Fibroblast of villous mesenchyme (primary cell): ENCODE data around the gene PAX7. TPM values are rescaled to one million over a fixed set of nuclear protein-coding genes. Genes with fewer than 3 reads are reported as not detected.

ENCODE experiments used
- DNase-seq: peaks from one replicate; pipeline ENCODE4 v3.0.0-alpha.2; 2010; ENCODE audit warnings: low read depth
- H3K4me3 ChIP-seq: 2 replicates; pipeline ENCODE4 v1.5.1; 2011; ENCODE audit warnings: low read depth, mild to moderate bottlenecking, low read length
- total RNA-seq: library from RNA; depleted of rRNA; stranded (reverse); fragments of >200 nt; gene quantifications from 2 replicates; pipeline ENCODE4 v1.2.3, GENCODE V29; 2012
- TF ChIP-seq, protein P1 (sequence below): IDR thresholded peaks from 2 replicates; pipeline ENCODE4 v1.5.1; 2012; ENCODE audit warnings: low read depth, mild to moderate bottlenecking, low read length; ENCODE audit not compliant: insufficient read depth

The PAX7 gene
- total RNA-seq, 1 donor = not detected

DNA sequence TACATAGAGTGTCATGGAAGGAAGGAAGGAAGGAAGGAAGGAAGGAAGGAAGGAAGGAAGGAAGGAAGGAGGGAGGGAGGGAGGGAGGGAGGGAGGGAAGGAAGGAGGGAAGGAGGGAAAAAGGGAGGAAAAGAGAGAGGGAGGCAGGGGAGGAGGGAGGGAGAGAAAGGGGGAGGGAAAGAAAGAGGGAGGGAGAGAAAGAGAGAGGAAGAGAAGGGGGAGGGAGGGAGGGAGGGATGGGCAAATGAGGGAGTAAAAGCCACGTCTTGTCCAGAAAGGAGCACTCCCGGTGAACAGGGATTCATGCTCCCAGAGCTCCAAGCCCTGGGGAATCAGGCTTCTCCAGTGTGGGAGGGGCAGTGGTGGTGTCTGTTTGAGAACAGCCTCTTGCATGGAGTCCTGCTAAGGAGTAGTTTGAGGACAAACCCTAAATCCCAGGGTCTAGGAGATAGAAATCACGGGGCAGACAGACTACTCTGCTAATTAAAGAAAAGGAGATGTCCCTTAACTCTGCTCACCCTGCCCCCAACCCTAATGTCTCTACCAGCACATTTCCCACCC is 157.3 kb downstream of the PAX7 start:
- H3K4me3 ChIP-seq = no peak overlapping the region
- TF ChIP-seq, protein P1, sequence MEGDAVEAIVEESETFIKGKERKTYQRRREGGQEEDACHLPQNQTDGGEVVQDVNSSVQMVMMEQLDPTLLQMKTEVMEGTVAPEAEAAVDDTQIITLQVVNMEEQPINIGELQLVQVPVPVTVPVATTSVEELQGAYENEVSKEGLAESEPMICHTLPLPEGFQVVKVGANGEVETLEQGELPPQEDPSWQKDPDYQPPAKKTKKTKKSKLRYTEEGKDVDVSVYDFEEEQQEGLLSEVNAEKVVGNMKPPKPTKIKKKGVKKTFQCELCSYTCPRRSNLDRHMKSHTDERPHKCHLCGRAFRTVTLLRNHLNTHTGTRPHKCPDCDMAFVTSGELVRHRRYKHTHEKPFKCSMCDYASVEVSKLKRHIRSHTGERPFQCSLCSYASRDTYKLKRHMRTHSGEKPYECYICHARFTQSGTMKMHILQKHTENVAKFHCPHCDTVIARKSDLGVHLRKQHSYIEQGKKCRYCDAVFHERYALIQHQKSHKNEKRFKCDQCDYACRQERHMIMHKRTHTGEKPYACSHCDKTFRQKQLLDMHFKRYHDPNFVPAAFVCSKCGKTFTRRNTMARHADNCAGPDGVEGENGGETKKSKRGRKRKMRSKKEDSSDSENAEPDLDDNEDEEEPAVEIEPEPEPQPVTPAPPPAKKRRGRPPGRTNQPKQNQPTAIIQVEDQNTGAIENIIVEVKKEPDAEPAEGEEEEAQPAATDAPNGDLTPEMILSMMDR = no peak
- DNase-seq = no peak

DNA sequence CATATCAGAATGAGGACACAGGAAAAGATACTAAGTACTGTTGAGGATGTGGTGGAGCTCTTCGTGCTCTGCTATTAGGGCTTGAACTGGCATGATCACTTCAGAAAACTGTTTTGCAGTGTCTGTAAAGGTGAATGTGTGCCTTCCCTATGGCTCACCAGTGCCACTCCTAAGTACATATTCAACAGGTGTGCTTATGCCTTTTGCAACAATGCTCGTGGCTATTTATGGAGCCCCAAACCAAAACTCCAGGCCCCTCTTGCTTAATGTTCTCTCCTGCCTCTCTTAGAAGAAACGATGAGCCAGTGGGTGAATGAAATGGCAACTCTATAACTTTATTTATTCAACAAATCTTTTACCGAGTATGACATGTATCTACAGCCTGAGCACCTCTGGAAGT is 158.6 kb downstream of the PAX7 start:
- no peak for DNase-seq
- no peak overlapping the region for H3K4me3 ChIP-seq
- TF ChIP-seq, protein P1 = no peak

- TF ChIP-seq, protein P1 = no peak
- no peak overlapping the region for H3K4me3 ChIP-seq
- DNase-seq = no peak
Measured at GRCh38 chr1:18792747-18793146, 162.1 kb downstream of the PAX7 start.

GRCh38 chr1:18793164-18793563 is 162.5 kb downstream of the PAX7 start:
- TF ChIP-seq, protein P1 = no peak
- DNase-seq = no peak

DNA sequence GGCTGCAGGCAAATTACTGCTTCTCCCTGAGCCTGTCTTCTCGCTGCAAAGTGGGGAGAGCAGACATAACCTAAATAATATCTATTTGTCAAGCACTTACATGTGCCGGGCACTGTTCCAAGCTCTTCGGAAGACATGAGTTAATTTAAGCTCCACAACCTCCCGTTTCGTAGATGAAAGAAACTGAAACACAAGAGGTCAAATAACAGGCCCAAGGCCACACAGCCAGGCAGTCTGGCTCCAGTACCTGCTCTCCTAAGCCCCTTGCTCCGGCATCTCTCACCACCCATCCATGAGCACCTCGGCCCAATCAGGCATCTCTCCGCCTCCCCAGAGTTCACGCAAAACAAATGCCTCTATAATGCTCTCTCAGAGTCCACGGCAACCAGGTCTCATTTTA is 163.4 kb downstream of the PAX7 start:
- peak; percentile 4 for DNase-seq
- no peak overlapping the region for H3K4me3 ChIP-seq
- TF ChIP-seq, protein P1 = no peak

More at GRCh38 chr1:18793164-18793563, 162.5 kb downstream of the PAX7 start:
- no peak overlapping the region for H3K4me3 ChIP-seq

DNA sequence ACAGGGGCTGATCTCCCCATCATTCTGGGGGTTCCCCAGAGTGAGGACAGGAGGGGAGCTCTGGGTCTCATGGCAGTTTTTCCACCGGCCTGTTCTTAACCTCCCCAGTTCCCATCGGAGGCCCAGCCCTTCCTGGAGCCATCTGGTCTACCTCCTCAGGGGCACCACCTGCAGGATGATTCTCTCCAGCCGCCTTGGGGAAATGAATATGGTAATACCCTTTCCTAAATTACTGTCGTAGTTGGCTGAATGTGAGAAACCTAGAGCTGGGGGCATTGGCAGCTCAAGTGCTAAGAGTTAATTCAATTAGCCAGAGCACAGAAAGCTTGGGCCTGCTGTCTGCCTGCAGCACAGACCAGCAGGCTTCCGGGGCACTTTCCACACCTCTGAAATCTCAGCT is 163.9 kb downstream of the PAX7 start:
- DNase-seq = no peak
- TF ChIP-seq, protein P1 = no peak
- H3K4me3 ChIP-seq = no peak overlapping the region
